Peyer's patch (tissue), 4 donors: ENCODE data around the gene POLE3. TPM values are rescaled to one million over a fixed set of nuclear protein-coding genes. Genes with fewer than 3 reads are reported as not detected.
A peak's percentile ranks its signal among the peaks of the same experiment; 100 is the strongest.

Experiments
- DNase-seq, 3 donors: peaks; one replicate each; pipeline ENCODE4 v3.0.0-alpha.2; 2017 to 2019
- H3K27ac ChIP-seq, 4 donors: fragments of 200-600 bp; sonication (generic); one replicate each; pipeline ENCODE4 v1.5.1; 2016 to 2019
- H3K27me3 ChIP-seq, 2 donors: fragments of 200-600 bp; sonication (generic); one replicate each; pipeline ENCODE4 v1.5.1; 2019
- H3K36me3 ChIP-seq, 3 donors: fragments of 200-600 bp; sonication (generic); one replicate each; pipeline ENCODE4 v1.5.1; 2016 to 2019
- H3K4me1 ChIP-seq, 4 donors: fragments of 200-600 bp; sonication (generic); one replicate each; pipeline ENCODE4 v1.5.1; 2016 to 2019
- H3K4me3 ChIP-seq, 4 donors: fragments of 200-600 bp; sonication (generic); 1 replicate in 3 of 4; 2 replicates in 1 of 4; pipeline ENCODE4 v1.5.1; 2016 to 2019; ENCODE audit warnings: mild to moderate bottlenecking in 1 of 4
- H3K9me3 ChIP-seq, 4 donors: fragments of 200-600 bp; sonication (generic); one replicate each; pipeline ENCODE4 v1.5.1; 2016 to 2019; ENCODE audit warnings: mild to moderate bottlenecking in 1 of 4
- CTCF ChIP-seq, 6 experiments: fragments of 450-650 bp in 4 of 6; fragments of 200-600 bp in 2 of 6; sonication (generic) in 1 of 6; IDR thresholded peaks; one replicate each; pipeline ENCODE4 v1.5.1; 2017 to 2019; ENCODE audit warnings: antibody characterized with exemption in 6 of 6, mild to moderate bottlenecking in 3 of 6, moderate library complexity in 1 of 6
- POLR2A ChIP-seq, 2 donors: fragments of 450-650 bp; IDR thresholded peaks; one replicate each; pipeline ENCODE4 v1.5.1; 2017; ENCODE audit warnings: antibody characterized with exemption in 2 of 2, mild to moderate bottlenecking in 2 of 2, moderate library complexity in 2 of 2
- total RNA-seq, 4 donors: library from RNA; depleted of rRNA; stranded (reverse); fragments of >200 nt; gene quantifications; one replicate each; pipeline ENCODE4 v1.1.0, GENCODE V29; 2016

Gene POLE3
- total RNA-seq = 10 to 100 TPM; 13.8 to 56.9 (median 16.4) TPM

- Histone ChIP-seq H3K4me1 (peaks cover 0 to 20% (median 5%) of the 10 kb centered on the region in 4 donors), H3K27me3 (no peaks in the 10 kb centered on the region), H3K27ac (peak within 1 kb of the TSS; percentile 92 to 97 (median 95)), H3K36me3 (peaks cover 0 to 15% (median 0%) of the 10 kb centered on the region in 3 donors), H3K4me3 (peak within 1 kb of the TSS; percentile 67 to 90 (median 82)), H3K9me3 (no peaks in the 10 kb centered on the region)
- peak; percentile 38 to 54 for TF ChIP-seq POLR2A (IDR thresholded peaks at IDR 0.05)
- no peak for TF ChIP-seq CTCF (IDR thresholded peaks at IDR 0.05)
- peak; percentile 91 to 97 (median 96) for DNase-seq
These were observed at the start of gene POLE3, which contains the start of gene C9orf43 for GRCh38 chr9:113410207-113410864. TSS of gene POLE3 (minus strand) at chr9:113410675. CDS start at chr9:113410293, 382 bp downstream. TSS of gene C9orf43 (plus strand) at chr9:113410747. CDS start at chr9:113413494, 2,747 bp downstream.

GRCh38 chr9:113456235-113456634 is 45.8 kb upstream of the POLE3 start:
- H3K9me3 ChIP-seq = no peaks in the 10 kb centered on the region
- DNase-seq = no peak
- no peaks in the 10 kb centered on the region for H3K36me3 ChIP-seq
- TF ChIP-seq CTCF (IDR thresholded peaks at IDR 0.05) = no peak
- TF ChIP-seq POLR2A (IDR thresholded peaks at IDR 0.05) = no peak
- H3K4me3 ChIP-seq = no peak overlapping the region
- peaks cover 0 to 19% (median 0%) of the 10 kb centered on the region in 4 donors for H3K4me1 ChIP-seq
- peak overlapping the region in 3 of 4 donors; percentile 2 to 83 (median 58) for H3K27ac ChIP-seq
- no peaks in the 10 kb centered on the region for H3K27me3 ChIP-seq

- DNase-seq = peak in 1 of 3 donors; percentile 68
- TF ChIP-seq CTCF (IDR thresholded peaks at IDR 0.05) = no peak
These were observed 44.7 kb upstream of the POLE3 start for GRCh38 chr9:113454914-113455761.

GRCh38 chr9:113452113-113452605 is 41.7 kb upstream of the POLE3 start:
- no peak for TF ChIP-seq CTCF (IDR thresholded peaks at IDR 0.05)
- no peak for TF ChIP-seq POLR2A (IDR thresholded peaks at IDR 0.05)

More at GRCh38 chr9:113454914-113455761, 44.7 kb upstream of the POLE3 start:
- Histone ChIP-seq H3K4me3 (no peak overlapping the region), H3K4me1 (peaks cover 0 to 19% (median 0%) of the 10 kb centered on the region in 4 donors), H3K27me3 (no peaks in the 10 kb centered on the region), H3K9me3 (no peaks in the 10 kb centered on the region), H3K36me3 (no peaks in the 10 kb centered on the region), H3K27ac (peak overlapping the region in 3 of 4 donors; percentile 56 to 83 (median 58))

GRCh38 chr9:113449376-113449775 is 38.9 kb upstream of the POLE3 start:
- Histone ChIP-seq H3K27ac (no peak overlapping the region), H3K9me3 (no peaks in the 10 kb centered on the region)

More at GRCh38 chr9:113452113-113452605, 41.7 kb upstream of the POLE3 start:
- no peak for DNase-seq
- H3K27ac ChIP-seq = no peak overlapping the region
- H3K36me3 ChIP-seq = no peaks in the 10 kb centered on the region
- H3K27me3 ChIP-seq = no peaks in the 10 kb centered on the region
- peaks cover 0 to 19% (median 0%) of the 10 kb centered on the region in 4 donors for H3K4me1 ChIP-seq
- no peaks in the 10 kb centered on the region for H3K9me3 ChIP-seq
- H3K4me3 ChIP-seq = no peak overlapping the region

More at GRCh38 chr9:113449376-113449775, 38.9 kb upstream of the POLE3 start:
- no peaks in the 10 kb centered on the region for H3K36me3 ChIP-seq
- H3K4me1 ChIP-seq = no peaks in the 10 kb centered on the region
- no peak overlapping the region for H3K4me3 ChIP-seq
- H3K27me3 ChIP-seq = no peaks in the 10 kb centered on the region
- DNase-seq = no peak
- TF ChIP-seq CTCF (IDR thresholded peaks at IDR 0.05) (no peak), POLR2A (IDR thresholded peaks at IDR 0.05) (no peak)
